HCT116 (cell line): ENCODE data around the gene SMIM36. TPM values are rescaled to one million over a fixed set of nuclear protein-coding genes. Genes with fewer than 3 reads are reported as not detected.

Source experiments
- ATAC-seq: fragments of 200-7000 bp; cut with Tn5 transposase; 2 replicates; pipeline ENCODE4 v1.9.1; 2020; ENCODE audit warnings: mild to moderate bottlenecking, moderate library complexity
- BruUV-seq: library from RNA; stranded (reverse); fragments of 400-500 nt; replicated peaks from 2 replicates; lab custom pipeline; 2021; lab: Mats Ljungman, UMichigan
- CTCF ChIA-PET: fragments of 300-600 bp; sonication (Branson Sonifier 250); formaldehyde crosslinking; loops from one replicate; lab custom pipeline; 2021; ENCODE audit warnings: antibody characterized with exemption; lab: Charles Lee
- POLR2A ChIA-PET: fragments of 300-600, 350-600 bp; sonication (Branson Sonifier 250); formaldehyde crosslinking; loops from one replicate; lab custom pipeline; 2021; ENCODE audit warnings: antibody characterized with exemption; lab: Charles Lee
- RAD21 ChIA-PET, 2 experiments: fragments of 300-600 bp; sonication (Branson Sonifier 250); formaldehyde crosslinking; loops; one replicate each; lab custom pipeline; 2023; ENCODE audit warnings: low total read pairs in 2 of 2; ENCODE audit not compliant: uncharacterized antibody in 2 of 2, unreplicated experiment in 2 of 2, low non-redundant PET in 1 of 2; lab: Charles Lee
- DNase-seq: peaks from one replicate; pipeline ENCODE4 v3.0.0-alpha.2; 2010; ENCODE audit warnings: low read depth, low spot score
- H2AFZ ChIP-seq: fragments of 200-600 bp; shearing (Covaris generic), sonication (generic); 2 replicates; pipeline ENCODE4 v1.6.1; 2017; ENCODE audit warnings: low read depth, mixed run types, mixed read lengths, antibody characterized with exemption, low read length; ENCODE audit not compliant: poor library complexity, severe bottlenecking
- H3K27ac ChIP-seq: 2 replicates; pipeline ENCODE4 v1.5.1; 2012; ENCODE audit warnings: low read depth, low read length
- H3K27me3 ChIP-seq: fragments of 200-600 bp; sonication (generic); 2 replicates; pipeline ENCODE4 v1.6.1; 2016; ENCODE audit warnings: mixed run types, low read length, mixed read lengths; ENCODE audit not compliant: insufficient read depth
- H3K36me3 ChIP-seq, 2 experiments: fragments of 200-500 bp in 1 of 2; fragments of 200-600 bp in 1 of 2; sonication (Bioruptor generic) in 1 of 2; sonication (generic) in 1 of 2; 2 replicates each; pipeline versions ENCODE4 v1.5.1 to v1.6.1; 2014 to 2016; ENCODE audit warnings: low read length in 2 of 2, inconsistent platforms in 1 of 2, mixed read lengths in 1 of 2, mixed run types in 1 of 2; ENCODE audit not compliant: insufficient read depth in 2 of 2, control insufficient read depth in 1 of 2
- H3K4me1 ChIP-seq, 2 experiments: fragments of 200-600 bp in 1 of 2; sonication (generic) in 1 of 2; 2 replicates each; pipeline versions ENCODE4 v1.5.1 to v1.6.1; 2012 to 2017; ENCODE audit warnings: low read length in 2 of 2, inconsistent platforms in 1 of 2, mild to moderate bottlenecking in 1 of 2, mixed read lengths in 1 of 2, mixed run types in 1 of 2, moderate library complexity in 1 of 2; ENCODE audit not compliant: insufficient read depth in 2 of 2, control insufficient read depth in 1 of 2
- H3K4me2 ChIP-seq: fragments of 200-600 bp; sonication (generic); 2 replicates; pipeline ENCODE4 v1.6.1; 2017; ENCODE audit warnings: mixed run types, low read length, mixed read lengths
- H3K4me3 ChIP-seq, 2 experiments: fragments of 200-600 bp in 1 of 2; sonication (generic) in 1 of 2; replicated peaks in 1 of 2; 2 replicates each; pipeline ENCODE4 v1.5.1; 2011 to 2016; ENCODE audit warnings: low read length in 2 of 2, control low read depth in 1 of 2, low read depth in 1 of 2, mild to moderate bottlenecking in 1 of 2, mixed read lengths in 1 of 2, mixed run types in 1 of 2
- H3K79me2 ChIP-seq: fragments of 200-600 bp; sonication (generic); 2 replicates; pipeline ENCODE4 v1.6.1; 2017; ENCODE audit warnings: mild to moderate bottlenecking, mixed run types, low read length, moderate library complexity, mixed read lengths; ENCODE audit not compliant: insufficient read depth
- H3K9ac ChIP-seq: fragments of 200-600 bp; sonication (generic); 2 replicates; pipeline ENCODE4 v1.6.1; 2016; ENCODE audit warnings: low read length, mixed read lengths
- H3K9me2 ChIP-seq: fragments of 200-600 bp; sonication (generic), shearing (Covaris generic); 2 replicates; pipeline ENCODE4 v1.6.1; 2017; ENCODE audit warnings: mixed run types, mild to moderate bottlenecking, moderate library complexity; ENCODE audit not compliant: insufficient read depth
- H3K9me3 ChIP-seq, 2 experiments: fragments of 200-500 bp in 1 of 2; fragments of 200-600 bp in 1 of 2; sonication (Bioruptor generic) in 1 of 2; sonication (generic) in 1 of 2; 2 replicates each; pipeline ENCODE4 v1.6.1; 2014 to 2017; ENCODE audit warnings: low read length in 2 of 2, mixed read lengths in 2 of 2, inconsistent platforms in 1 of 2, low read depth in 1 of 2, mild to moderate bottlenecking in 1 of 2, mixed run types in 1 of 2, moderate library complexity in 1 of 2; ENCODE audit not compliant: control insufficient read depth in 1 of 2, insufficient read depth in 1 of 2
- H4K20me1 ChIP-seq: fragments of 200-600 bp; sonication (generic), shearing (Covaris generic); 2 replicates; pipeline ENCODE4 v1.6.1; 2017; ENCODE audit warnings: mixed run types, mild to moderate bottlenecking, moderate library complexity; ENCODE audit not compliant: insufficient read depth
- ATF3 ChIP-seq: IDR thresholded peaks from 2 replicates; pipeline ENCODE4 v1.6.1; 2012
- CBX3 ChIP-seq: IDR thresholded peaks from 2 replicates; pipeline ENCODE4 v1.6.1; 2012; ENCODE audit warnings: low read depth
- CEBPB ChIP-seq: IDR thresholded peaks from 2 replicates; pipeline ENCODE4 v1.6.1; 2012; ENCODE audit warnings: low read depth
- CTCF ChIP-seq, 3 experiments: fragments of 200-600 bp in 1 of 3; sonication (generic) in 1 of 3; IDR thresholded peaks in 2 of 3; conservative IDR thresholded peaks in 1 of 3; 2 replicates each; pipeline ENCODE4 v1.5.1; 2012 to 2017; ENCODE audit warnings: low read depth in 2 of 3, low read length in 2 of 3, antibody characterized with exemption in 1 of 3, borderline replicate concordance in 1 of 3, control low read depth in 1 of 3, mild to moderate bottlenecking in 1 of 3, mixed read lengths in 1 of 3, mixed run types in 1 of 3, moderate library complexity in 1 of 3; ENCODE audit not compliant: insufficient read depth in 1 of 3
- EGR1 ChIP-seq: IDR thresholded peaks from 2 replicates; pipeline ENCODE4 v1.6.1; 2012; ENCODE audit warnings: low read depth
- ELF1 ChIP-seq: IDR thresholded peaks from 2 replicates; pipeline ENCODE4 v1.6.1; 2012; ENCODE audit warnings: low read depth, borderline replicate concordance
- EZH2 ChIP-seq: fragments of 200-600 bp; sonication (generic); IDR thresholded peaks from 2 replicates; pipeline ENCODE4 v1.6.1; 2017; ENCODE audit warnings: antibody characterized with exemption, mixed run types
- EZH2phosphoT487 ChIP-seq: fragments of 200-600 bp; IDR thresholded peaks from 2 replicates; pipeline ENCODE4 v1.6.1; 2018; ENCODE audit warnings: antibody characterized with exemption, borderline replicate concordance
- FOSL1 ChIP-seq: IDR thresholded peaks from 2 replicates; pipeline ENCODE4 v1.6.1; 2012; ENCODE audit warnings: low read depth
- MAX ChIP-seq: IDR thresholded peaks from 2 replicates; pipeline ENCODE4 v1.6.1; 2012
- POLR2A ChIP-seq: IDR thresholded peaks from 2 replicates; pipeline ENCODE4 v1.7.0; 2011; ENCODE audit warnings: borderline replicate concordance; ENCODE audit not compliant: insufficient read depth, insufficient read length; ENCODE audit errors: extremely low read depth
- RAD21 ChIP-seq: IDR thresholded peaks from 2 replicates; pipeline ENCODE4 v1.6.1; 2012; ENCODE audit warnings: low read depth, mild to moderate bottlenecking
- SP1 ChIP-seq: IDR thresholded peaks from 2 replicates; pipeline ENCODE4 v1.6.1; 2012; ENCODE audit warnings: low read depth
- TCF7L2 ChIP-seq: IDR thresholded peaks from 2 replicates; pipeline ENCODE4 v1.7.0; 2011; ENCODE audit warnings: borderline replicate concordance, inconsistent platforms; ENCODE audit not compliant: insufficient read depth, insufficient read length; ENCODE audit errors: extremely low read depth
- YY1 ChIP-seq: IDR thresholded peaks from 2 replicates; pipeline ENCODE4 v1.6.1; 2011; ENCODE audit warnings: low read length, low read depth, moderate library complexity, mild to moderate bottlenecking; ENCODE audit not compliant: insufficient replicate concordance; ENCODE audit errors: extremely low read depth
- ZBTB33 ChIP-seq: IDR thresholded peaks from 2 replicates; pipeline ENCODE4 v1.6.1; 2011; ENCODE audit warnings: mild to moderate bottlenecking, low read length, moderate library complexity; ENCODE audit not compliant: insufficient replicate concordance; ENCODE audit errors: extremely low read depth
- ZFX ChIP-seq: fragments of 450-650 bp; IDR thresholded peaks from 2 replicates; pipeline ENCODE4 v1.6.1; 2017
- ZNF274 ChIP-seq: fragments of 200-500 bp; sonication (Bioruptor generic); IDR thresholded peaks from 2 replicates; pipeline ENCODE4 v1.6.1; 2014; ENCODE audit warnings: mild to moderate bottlenecking, low read depth, low read length, inconsistent platforms
- intact Hi-C: fragments of 100-400 bp; cut with micrococcal nuclease; formaldehyde crosslinking; loops from 2 replicates; pipeline ENCODE4 v1.10.0; 2022
- total RNA-seq: library from RNA; stranded (reverse); gene quantifications from one replicate; pipeline ENCODE4 v1.2.1, GENCODE V29; 2021; ENCODE audit not compliant: unreplicated experiment

SMIM36 gene
- total RNA-seq, 1 experiment from 2014 or later, result 0.37 TPM

- no peak overlapping the region for H3K9ac ChIP-seq
- H3K9me2 ChIP-seq, result no peaks in the 10 kb centered on the region
- no TSS peak for BruUV-seq
- ChIA-PET POLR2A (no interaction called here), CTCF (no interaction called here), RAD21 (no interaction called here)
- H3K27me3 ChIP-seq, result peaks cover 43% of the 10 kb centered on the region
- H2AFZ ChIP-seq, result no peak overlapping the region
- no peaks in the 10 kb centered on the region for H3K36me3 ChIP-seq
- no peaks in the 10 kb centered on the region for H3K4me1 ChIP-seq
- no peak for TF ChIP-seq FOSL1
- TF ChIP-seq MAX, result no peak
- no peak for TF ChIP-seq ZFX
- TF ChIP-seq YY1, result no peak
- TF ChIP-seq RAD21, result no peak
- TF ChIP-seq ZNF274, result no peak
- TF ChIP-seq CBX3, result no peak
- no peak for TF ChIP-seq EGR1
- TF ChIP-seq EZH2phosphoT487, result no peak
- TF ChIP-seq ELF1, result no peak
- DNase-seq, result no peak
- H3K9me3 ChIP-seq, result no peaks in the 10 kb centered on the region
- H3K4me3 ChIP-seq, result no peak overlapping the region
- no peaks in the 10 kb centered on the region for H3K79me2 ChIP-seq
- ATAC-seq, result no peak
- H3K27ac ChIP-seq, result no peak overlapping the region
- no peaks in the 10 kb centered on the region for H4K20me1 ChIP-seq
- intact Hi-C loops, result loop anchor here (10.0 kb wide), 1 partner anchor 1194 kb away; no protein-coding TSS in a partner anchor
- no peak overlapping the region for H3K4me2 ChIP-seq
Observed at GRCh38 chr17:55520402-55520801, 9.2 kb upstream of the SMIM36 start.

- H2AFZ ChIP-seq, result no peak overlapping the region
- H3K9me2 ChIP-seq, result no peaks in the 10 kb centered on the region
- H3K79me2 ChIP-seq, result no peaks in the 10 kb centered on the region
- H3K4me3 ChIP-seq, result no peak overlapping the region
- H3K4me1 ChIP-seq, result 0 out of 4 replicates have a peak, but pooled peaks cover 0 to 4% of the 10 kb centered on the region in 2 experiments
- no peaks in the 10 kb centered on the region for H3K9me3 ChIP-seq
- no TSS peak for BruUV-seq
- no peak overlapping the region for H3K9ac ChIP-seq
- no peaks in the 10 kb centered on the region for H3K36me3 ChIP-seq
- peaks cover 48% of the 10 kb centered on the region for H3K27me3 ChIP-seq
- H3K27ac ChIP-seq, result no peak overlapping the region
- DNase-seq (no peak), ATAC-seq (no peak)
- intact Hi-C loops, result no loop called here
- H3K4me2 ChIP-seq, result no peak overlapping the region
- ChIA-PET CTCF (no interaction called here), POLR2A (no interaction called here), RAD21 (no interaction called here)
- H4K20me1 ChIP-seq, result no peaks in the 10 kb centered on the region
- TF ChIP-seq CEBPB (no peak), YY1 (no peak), SP1 (no peak), ZFX (no peak), ATF3 (no peak), EZH2 (no peak), RAD21 (no peak), TCF7L2 (no peak), EGR1 (no peak), ZBTB33 (no peak), CTCF (IDR thresholded peaks at IDR 0.05 in 2 of 3, conservative IDR thresholded peaks at IDR 0.05 in 1 of 3; ENCODE audit: borderline replicate concordance in 1 of 3, insufficient read depth in 1 of 3, low read depth in 2 of 3, low read length in 2 of 3) (no peak), POLR2A (no peak), EZH2phosphoT487 (no peak)
Observed at GRCh38 chr17:55518510-55518909, 7.3 kb upstream of the SMIM36 start.
